Duodenal mucosa (tissue), 2 donors: ENCODE data around the gene RIC3.

Source experiments
- H3K27ac ChIP-seq: one replicate; pipeline ENCODE4 v1.7.0; 2013; ENCODE audit warnings: low read depth, low read length
- H3K27me3 ChIP-seq, 2 donors: one replicate each; pipeline ENCODE4 v1.7.0; 2013; ENCODE audit warnings: low read length in 2 of 2, control low read depth in 1 of 2; ENCODE audit not compliant: insufficient read depth in 2 of 2, control insufficient read depth in 1 of 2
- H3K36me3 ChIP-seq, 2 donors: one replicate each; pipeline ENCODE4 v1.7.0; 2013; ENCODE audit warnings: low read length in 2 of 2, control low read depth in 1 of 2; ENCODE audit not compliant: insufficient read depth in 2 of 2, control insufficient read depth in 1 of 2
- H3K4me1 ChIP-seq, 2 donors: one replicate each; pipeline ENCODE4 v1.7.0; 2013; ENCODE audit warnings: low read length in 2 of 2, control low read depth in 1 of 2; ENCODE audit not compliant: insufficient read depth in 2 of 2, control insufficient read depth in 1 of 2
- H3K4me3 ChIP-seq, 2 donors: one replicate each; pipeline ENCODE4 v1.7.0; 2013; ENCODE audit warnings: low read length in 2 of 2, low read depth in 1 of 2
- H3K9ac ChIP-seq, 2 donors: one replicate each; pipeline ENCODE4 v1.7.0; 2013; ENCODE audit warnings: low read length in 2 of 2, low read depth in 1 of 2
- H3K9me3 ChIP-seq, 2 donors: one replicate each; pipeline ENCODE4 v1.7.0; 2013; ENCODE audit warnings: low read length in 2 of 2, control low read depth in 1 of 2; ENCODE audit not compliant: control insufficient read depth in 1 of 2

The RIC3 gene

DNA sequence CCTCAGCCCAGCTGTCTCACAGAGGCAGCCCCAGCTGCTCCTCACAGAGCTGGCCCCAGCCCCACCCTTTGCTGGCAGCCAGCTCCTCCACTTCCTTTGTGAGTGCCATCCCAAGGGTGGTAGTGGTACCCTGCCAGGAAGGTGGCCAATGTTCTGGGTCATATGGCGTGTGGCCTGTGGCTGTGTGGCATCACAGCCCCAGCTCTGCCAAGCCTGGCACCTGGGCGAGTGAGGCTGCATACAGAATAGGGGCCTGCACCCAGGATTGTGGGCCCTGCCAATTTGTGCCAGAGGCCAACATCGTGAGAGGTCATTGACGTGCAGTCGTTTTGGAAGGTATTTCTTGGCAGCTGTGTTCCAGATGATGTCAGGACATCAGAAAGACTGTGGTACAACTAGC, 77.1 kb downstream of the RIC3 start:
- no peaks in the 10 kb centered on the region for H3K27me3 ChIP-seq
- H3K9me3 ChIP-seq, result no peaks in the 10 kb centered on the region
- no peak overlapping the region for H3K9ac ChIP-seq
- H3K27ac ChIP-seq, result no peak overlapping the region
- peaks cover 8 to 17% of the 10 kb centered on the region in 2 donors for H3K4me1 ChIP-seq
- no peaks in the 10 kb centered on the region for H3K36me3 ChIP-seq
- H3K4me3 ChIP-seq, result no peak overlapping the region

DNA sequence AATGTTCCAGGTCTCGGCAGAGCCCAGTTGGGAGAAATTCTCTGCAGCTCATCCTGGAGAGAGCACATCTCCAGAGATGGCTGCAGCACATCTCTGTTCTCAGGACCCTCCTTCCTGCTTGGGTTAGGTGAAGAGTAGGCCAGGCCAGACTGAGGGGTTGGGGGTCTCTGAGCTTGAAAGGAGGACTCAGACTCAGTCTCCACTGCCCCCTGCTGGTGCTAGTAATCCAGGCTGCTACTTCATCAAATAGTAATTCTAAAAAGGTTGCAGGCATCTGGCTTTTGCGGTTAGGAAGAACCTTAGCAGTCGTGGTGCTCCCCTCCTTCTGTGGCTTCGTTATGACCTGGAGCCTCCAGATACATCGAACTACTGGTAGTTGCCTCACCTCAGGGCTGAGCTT, 78.1 kb downstream of the RIC3 start:
- Histone ChIP-seq H3K4me3 (no peak overlapping the region), H3K9me3 (no peaks in the 10 kb centered on the region), H3K36me3 (no peaks in the 10 kb centered on the region), H3K27ac (no peak overlapping the region), H3K4me1 (peaks cover 8 to 17% of the 10 kb centered on the region in 2 donors), H3K27me3 (no peaks in the 10 kb centered on the region), H3K9ac (no peak overlapping the region)

DNA sequence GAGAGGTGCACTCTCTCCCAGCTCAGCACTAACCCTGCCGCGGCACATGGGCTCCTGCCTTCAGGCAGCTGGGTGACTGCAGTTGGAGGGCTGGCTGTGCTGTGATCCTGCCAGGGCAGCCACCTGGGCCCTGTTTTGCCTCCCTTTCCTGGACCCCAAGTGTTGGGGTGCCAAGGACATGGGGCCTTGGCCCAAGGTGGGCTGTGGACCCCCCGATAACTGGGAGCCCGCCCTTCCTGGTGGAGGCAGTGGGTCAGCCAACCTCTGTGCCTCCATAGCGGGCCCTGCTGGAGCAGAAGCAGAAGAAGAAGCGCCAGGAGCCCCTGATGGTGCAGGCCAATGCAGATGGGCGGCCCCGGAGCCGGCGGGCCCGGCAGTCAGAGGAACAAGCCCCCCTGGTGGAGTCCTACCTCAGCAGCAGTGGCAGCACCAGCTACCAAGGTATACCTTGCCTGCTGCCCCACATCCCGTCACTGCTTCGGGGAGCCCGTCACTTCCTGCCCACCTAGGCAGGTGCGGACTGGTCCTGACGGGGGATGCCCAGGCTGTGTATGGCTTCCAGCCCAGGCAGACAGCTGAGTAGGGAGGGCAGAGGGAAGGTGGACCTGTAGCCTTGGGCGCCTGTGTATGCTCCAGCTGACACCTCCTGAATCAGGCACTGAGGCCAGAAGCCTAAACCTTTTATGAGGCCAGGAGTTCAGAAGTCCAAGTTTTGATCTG, 78.9 kb downstream of the RIC3 start:
- no peak overlapping the region for H3K9ac ChIP-seq
- no peaks in the 10 kb centered on the region for H3K9me3 ChIP-seq
- H3K36me3 ChIP-seq, result no peaks in the 10 kb centered on the region
- no peak overlapping the region for H3K4me3 ChIP-seq
- H3K27ac ChIP-seq, result no peak overlapping the region
- H3K27me3 ChIP-seq, result no peaks in the 10 kb centered on the region
- H3K4me1 ChIP-seq, result peaks cover 8 to 17% of the 10 kb centered on the region in 2 donors

DNA sequence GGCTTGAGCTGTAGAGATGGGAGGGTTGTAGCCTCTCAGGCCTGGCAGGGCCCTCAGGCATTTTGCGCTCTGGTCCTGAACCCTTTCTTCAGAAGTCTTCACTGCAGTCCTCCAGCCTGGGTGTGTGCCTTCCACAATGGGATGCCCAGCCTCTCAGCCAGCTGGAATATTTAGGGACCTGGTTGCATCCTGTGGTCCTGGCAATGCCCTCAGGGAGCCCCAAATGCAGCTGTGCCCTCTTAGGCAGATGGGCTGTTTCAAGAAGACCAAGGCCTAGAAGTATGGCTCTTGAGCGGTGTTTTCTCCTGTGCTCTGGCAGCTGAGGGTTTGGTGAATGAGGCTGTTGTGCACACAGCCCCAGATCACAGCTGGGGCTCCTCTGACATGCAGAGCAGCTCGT, 81.1 kb downstream of the RIC3 start:
- H3K4me1 ChIP-seq, result peaks cover 0 to 4% of the 10 kb centered on the region in 2 donors
- no peak overlapping the region for H3K9ac ChIP-seq

GRCh38 chr11:8087185-8087584, 81.6 kb downstream of the RIC3 start:
- no peak overlapping the region for H3K27ac ChIP-seq
- H3K4me3 ChIP-seq, result no peak overlapping the region
- no peaks in the 10 kb centered on the region for H3K36me3 ChIP-seq
- no peaks in the 10 kb centered on the region for H3K4me1 ChIP-seq
- peaks cover 9 to 10% of the 10 kb centered on the region in 2 donors for H3K27me3 ChIP-seq
- no peaks in the 10 kb centered on the region for H3K9me3 ChIP-seq
- H3K9ac ChIP-seq, result no peak overlapping the region

More for the DNA sequence above, 81.1 kb downstream of the RIC3 start:
- peaks cover 3 to 5% of the 10 kb centered on the region in 2 donors for H3K27me3 ChIP-seq
- H3K36me3 ChIP-seq, result no peaks in the 10 kb centered on the region
- no peak overlapping the region for H3K27ac ChIP-seq
- no peak overlapping the region for H3K4me3 ChIP-seq
- no peaks in the 10 kb centered on the region for H3K9me3 ChIP-seq

- Histone ChIP-seq H3K4me1 (peaks cover 0 to 3% of the 10 kb centered on the region in 2 donors), H3K9ac (no peak overlapping the region), H3K9me3 (no peaks in the 10 kb centered on the region), H3K4me3 (no peak overlapping the region), H3K27ac (no peak overlapping the region), H3K36me3 (no peaks in the 10 kb centered on the region), H3K27me3 (peaks cover 15 to 16% of the 10 kb centered on the region in 2 donors)
Observed at GRCh38 chr11:8086571-8086970, 82.3 kb downstream of the RIC3 start.

DNA sequence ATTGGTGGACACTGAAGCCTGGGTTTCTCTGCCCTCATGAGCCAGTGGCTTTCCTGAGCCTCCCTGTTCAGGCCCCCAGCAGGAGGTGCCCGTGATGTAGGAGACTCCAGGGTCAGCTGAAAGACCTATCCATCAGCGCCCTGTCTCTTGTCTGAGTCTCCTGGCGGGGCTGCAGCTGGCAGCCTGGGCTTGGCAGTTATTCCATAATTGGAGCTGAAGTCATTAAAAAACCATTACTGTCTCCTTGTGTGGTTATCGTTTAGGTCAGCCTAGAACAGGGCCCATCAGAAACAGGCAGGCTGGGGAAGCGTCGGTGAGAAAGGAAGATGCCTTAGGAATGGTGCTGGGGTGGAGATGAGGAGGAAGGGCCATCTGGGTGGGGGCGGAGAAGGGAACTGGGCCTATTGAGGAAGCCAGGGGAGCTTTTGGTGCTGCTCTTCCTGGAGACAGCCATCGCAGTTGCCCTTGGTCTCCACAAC, 82.8 kb downstream of the RIC3 start:
- Histone ChIP-seq H3K9ac (no peak overlapping the region), H3K27me3 (peaks cover 17% of the 10 kb centered on the region in 2 donors), H3K4me3 (no peak overlapping the region), H3K36me3 (no peaks in the 10 kb centered on the region), H3K9me3 (no peaks in the 10 kb centered on the region), H3K4me1 (peaks cover 0 to 4% of the 10 kb centered on the region in 2 donors), H3K27ac (no peak overlapping the region)

DNA sequence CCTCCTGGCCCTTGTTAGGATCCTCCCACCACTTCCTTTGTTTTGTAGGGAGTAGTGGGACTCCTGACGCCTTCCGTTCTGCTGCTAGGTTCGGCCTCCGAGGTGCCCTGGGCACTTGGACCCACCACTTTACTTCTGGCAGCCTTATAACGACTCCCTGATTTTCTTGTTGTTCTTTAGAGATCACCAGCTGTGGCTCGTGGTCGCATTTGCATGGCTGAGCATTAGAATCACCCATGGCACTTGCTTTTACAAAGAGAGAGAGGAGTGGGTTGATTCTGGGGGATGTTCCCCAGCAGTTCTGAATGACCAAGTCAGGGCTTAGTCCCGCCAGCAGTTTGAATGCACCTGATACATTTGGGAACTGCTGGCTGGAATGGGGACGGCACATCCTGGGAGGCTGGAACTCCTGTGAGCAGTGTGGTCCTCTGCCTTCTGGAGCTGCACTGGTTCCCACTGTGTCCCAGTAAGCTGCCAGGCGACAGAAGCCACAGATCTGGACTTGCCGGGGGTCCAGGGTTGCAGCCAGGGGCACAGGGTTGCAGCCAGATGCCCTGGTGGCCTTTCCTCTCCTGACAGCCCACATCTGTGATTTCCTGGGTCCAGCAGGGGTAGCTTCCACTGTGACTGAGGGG, 83.7 kb downstream of the RIC3 start:
- no peak overlapping the region for H3K27ac ChIP-seq
- H3K4me3 ChIP-seq, result no peak overlapping the region
- no peaks in the 10 kb centered on the region for H3K9me3 ChIP-seq
- no peaks in the 10 kb centered on the region for H3K36me3 ChIP-seq
- peaks cover 0 to 8% of the 10 kb centered on the region in 2 donors for H3K4me1 ChIP-seq
- no peak overlapping the region for H3K9ac ChIP-seq
- H3K27me3 ChIP-seq, result peaks cover 17 to 24% of the 10 kb centered on the region in 2 donors

DNA sequence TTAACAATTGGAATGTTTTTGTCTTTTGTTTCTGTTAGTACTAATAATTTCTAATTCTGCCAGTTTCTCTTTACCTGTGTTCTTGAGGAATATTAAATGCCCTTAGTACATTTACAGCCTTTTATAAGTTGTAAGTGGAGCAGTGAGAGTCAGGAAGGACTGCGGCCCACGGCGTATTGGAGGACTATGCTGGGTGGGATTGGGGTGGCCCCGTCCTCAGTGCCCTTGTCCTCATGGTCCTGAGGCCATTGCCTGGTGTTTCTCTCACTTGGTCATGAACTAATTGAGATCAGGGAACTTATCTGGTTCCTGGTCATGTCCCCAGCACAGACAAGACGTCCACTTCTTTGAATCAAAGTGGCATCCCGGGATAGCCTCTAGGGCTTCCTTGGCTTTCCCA, 84.5 kb downstream of the RIC3 start:
- Histone ChIP-seq H3K4me3 (no peak overlapping the region), H3K4me1 (peaks cover 0 to 8% of the 10 kb centered on the region in 2 donors), H3K27ac (no peak overlapping the region), H3K9ac (no peak overlapping the region), H3K27me3 (peaks cover 17 to 25% of the 10 kb centered on the region in 2 donors), H3K9me3 (no peaks in the 10 kb centered on the region), H3K36me3 (no peaks in the 10 kb centered on the region)

GRCh38 chr11:8083871-8084281, 84.9 kb downstream of the RIC3 start:
- Histone ChIP-seq H3K9ac (no peak overlapping the region), H3K27ac (no peak overlapping the region), H3K9me3 (no peaks in the 10 kb centered on the region), H3K27me3 (peaks cover 17 to 25% of the 10 kb centered on the region in 2 donors), H3K4me3 (no peak overlapping the region), H3K4me1 (peaks cover 0 to 8% of the 10 kb centered on the region in 2 donors), H3K36me3 (no peaks in the 10 kb centered on the region)
